Measurements from ENCODE around the gene GIMAP6.

DNA sequence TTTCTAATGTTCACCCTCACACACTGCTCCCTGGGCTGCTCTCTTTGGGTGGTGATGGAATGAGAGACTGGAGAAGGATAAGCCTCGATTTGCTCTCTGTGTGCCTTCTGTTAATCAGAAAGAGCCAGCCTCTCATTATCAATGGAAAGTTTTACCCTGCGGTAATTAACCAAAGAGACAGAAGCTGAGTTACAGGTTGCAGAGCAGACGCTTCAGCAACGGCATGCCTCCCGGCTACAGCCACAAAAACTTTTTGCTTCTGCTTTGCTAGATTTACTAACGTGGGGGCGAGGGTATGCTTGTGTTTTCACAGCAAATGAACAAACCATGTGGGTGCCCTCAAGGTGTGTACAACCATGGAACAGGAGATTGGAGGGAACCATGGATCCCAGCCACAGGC, 47.0 kb downstream of the GIMAP6 start:
- TF ChIP-seq EP300 (IDR thresholded peaks at IDR 0.05; ENCODE audit: low read depth) (no peak), POLR2AphosphoS5 (IDR thresholded peaks at IDR 0.05) (no peak), POLR2A (IDR thresholded peaks at IDR 0.05) (no peak)
- TF ChIP-seq, protein P1, sequence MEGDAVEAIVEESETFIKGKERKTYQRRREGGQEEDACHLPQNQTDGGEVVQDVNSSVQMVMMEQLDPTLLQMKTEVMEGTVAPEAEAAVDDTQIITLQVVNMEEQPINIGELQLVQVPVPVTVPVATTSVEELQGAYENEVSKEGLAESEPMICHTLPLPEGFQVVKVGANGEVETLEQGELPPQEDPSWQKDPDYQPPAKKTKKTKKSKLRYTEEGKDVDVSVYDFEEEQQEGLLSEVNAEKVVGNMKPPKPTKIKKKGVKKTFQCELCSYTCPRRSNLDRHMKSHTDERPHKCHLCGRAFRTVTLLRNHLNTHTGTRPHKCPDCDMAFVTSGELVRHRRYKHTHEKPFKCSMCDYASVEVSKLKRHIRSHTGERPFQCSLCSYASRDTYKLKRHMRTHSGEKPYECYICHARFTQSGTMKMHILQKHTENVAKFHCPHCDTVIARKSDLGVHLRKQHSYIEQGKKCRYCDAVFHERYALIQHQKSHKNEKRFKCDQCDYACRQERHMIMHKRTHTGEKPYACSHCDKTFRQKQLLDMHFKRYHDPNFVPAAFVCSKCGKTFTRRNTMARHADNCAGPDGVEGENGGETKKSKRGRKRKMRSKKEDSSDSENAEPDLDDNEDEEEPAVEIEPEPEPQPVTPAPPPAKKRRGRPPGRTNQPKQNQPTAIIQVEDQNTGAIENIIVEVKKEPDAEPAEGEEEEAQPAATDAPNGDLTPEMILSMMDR (IDR thresholded peaks at IDR 0.05): no peak
